ENCODE results near the gene SLC9A7. TPM values are rescaled to one million over a fixed set of nuclear protein-coding genes. Genes with fewer than 3 reads are reported as not detected.

Gene SLC9A7
- total RNA-seq, 1 experiment from 2014 or later, result 20.9 TPM

- Histone ChIP-seq H3K4me2 (no peak overlapping the region), H2AFZ (no peak overlapping the region), H3K27ac (no peak overlapping the region), H3K4me1 (replicated peaks; ENCODE audit: insufficient read depth) (peaks cover 7% of the 10 kb centered on the region; the same call in 1 of the 2 replicates), H3K4me3 (no peak overlapping the region), H3K9me2 (ENCODE audit: insufficient read depth) (no peaks in the 10 kb centered on the region), H3K27me3 (ENCODE audit: insufficient read depth, low read depth) (no peaks in the 10 kb centered on the region), H4K20me1 (ENCODE audit: insufficient read depth) (no peaks in the 10 kb centered on the region), H3K79me2 (ENCODE audit: low read depth) (peaks cover 25% of the 10 kb centered on the region; the same call in 1 of the 2 replicates), H3F3A (ENCODE audit: insufficient read depth, low read depth) (peaks cover 8% of the 10 kb centered on the region; the same call in 1 of the 2 replicates), H3K36me3 (ENCODE audit: low read depth) (no peaks in the 10 kb centered on the region), H3K9me3 (ENCODE audit: insufficient read depth, low read depth) (no peaks in the 10 kb centered on the region)
- CTCF ChIA-PET, result no interaction called here
- no peak for TF ChIP-seq EZH2 (IDR thresholded peaks at IDR 0.05; ENCODE audit: low read depth)
- TF ChIP-seq CTCF (conservative IDR thresholded peaks at IDR 0.05), result no peak
- no peak for DNase-seq
- POLR2A ChIA-PET (ENCODE audit: unreplicated experiment), result no interaction called here
- BruUV-seq (replicated peaks), result no TSS peak
- intact Hi-C loops (cut with micrococcal nuclease; ENCODE audit: unreplicated experiment), result no loop called here
These were observed 51.5 kb downstream of the SLC9A7 start for GRCh38 chrX:46707274-46707965.

- CTCF ChIA-PET, result no interaction called here
- no peak overlapping the region for H3K4me3 ChIP-seq
- no peak overlapping the region for H3K4me2 ChIP-seq
- intact Hi-C loops (cut with micrococcal nuclease; ENCODE audit: unreplicated experiment), result no loop called here
- BruUV-seq (replicated peaks), result no TSS peak
- no peak overlapping the region for H3K27ac ChIP-seq
- no peaks in the 10 kb centered on the region for H3K27me3 ChIP-seq (ENCODE audit: insufficient read depth, low read depth)
- no peak for DNase-seq
- POLR2A ChIA-PET (ENCODE audit: unreplicated experiment), result no interaction called here
- no peak for TF ChIP-seq CTCF (conservative IDR thresholded peaks at IDR 0.05)
- TF ChIP-seq EZH2 (IDR thresholded peaks at IDR 0.05; ENCODE audit: low read depth), result no peak
- H3F3A ChIP-seq (ENCODE audit: insufficient read depth, low read depth), result no peaks in the 10 kb centered on the region
- H3K4me1 ChIP-seq (replicated peaks; ENCODE audit: insufficient read depth), result no peaks in the 10 kb centered on the region
- no peaks in the 10 kb centered on the region for H3K9me2 ChIP-seq (ENCODE audit: insufficient read depth)
- no peaks in the 10 kb centered on the region for H3K9me3 ChIP-seq (ENCODE audit: insufficient read depth, low read depth)
- H2AFZ ChIP-seq, result no peak overlapping the region
- H3K36me3 ChIP-seq (ENCODE audit: low read depth), result no peaks in the 10 kb centered on the region
- no peaks in the 10 kb centered on the region for H4K20me1 ChIP-seq (ENCODE audit: insufficient read depth)
- H3K79me2 ChIP-seq (ENCODE audit: low read depth), result 0 out of 2 replicates have a peak, but pooled peaks cover 7% of the 10 kb centered on the region
These were observed 54.0 kb downstream of the SLC9A7 start for GRCh38 chrX:46704767-46705386.

- H3K4me3 ChIP-seq, result no peak overlapping the region
- no peaks in the 10 kb centered on the region for H3K27me3 ChIP-seq (ENCODE audit: insufficient read depth, low read depth)
- CTCF ChIA-PET, result no interaction called here
- no peak overlapping the region for H2AFZ ChIP-seq
- H3K36me3 ChIP-seq (ENCODE audit: low read depth), result no peaks in the 10 kb centered on the region
- H3K4me1 ChIP-seq (replicated peaks; ENCODE audit: insufficient read depth), result no peaks in the 10 kb centered on the region
- POLR2A ChIA-PET (ENCODE audit: unreplicated experiment), result no interaction called here
- BruUV-seq (replicated peaks), result no TSS peak
- H3K9me2 ChIP-seq (ENCODE audit: insufficient read depth), result no peaks in the 10 kb centered on the region
- no peaks in the 10 kb centered on the region for H4K20me1 ChIP-seq (ENCODE audit: insufficient read depth)
- 0 out of 2 replicates have a peak, but pooled peaks cover 6% of the 10 kb centered on the region for H3K79me2 ChIP-seq (ENCODE audit: low read depth)
- TF ChIP-seq CTCF (conservative IDR thresholded peaks at IDR 0.05), result no peak
- no peak for TF ChIP-seq EZH2 (IDR thresholded peaks at IDR 0.05; ENCODE audit: low read depth)
- no peak overlapping the region for H3K4me2 ChIP-seq
- no peaks in the 10 kb centered on the region for H3F3A ChIP-seq (ENCODE audit: insufficient read depth, low read depth)
- H3K9me3 ChIP-seq (ENCODE audit: insufficient read depth, low read depth), result no peaks in the 10 kb centered on the region
- no peak for DNase-seq
- intact Hi-C loops (cut with micrococcal nuclease; ENCODE audit: unreplicated experiment), result no loop called here
- no peak overlapping the region for H3K27ac ChIP-seq
These were observed 54.9 kb downstream of the SLC9A7 start for GRCh38 chrX:46703980-46704379.
